IMR-90 (cell line): Measurements from ENCODE around the gene ERN1.
A peak's percentile ranks its signal among the peaks of the same experiment; 100 is the strongest.

Source experiments
- BHLHE40 ChIP-seq: fragments of 150-350 bp; IDR thresholded peaks from 2 replicates; pipeline ENCODE4 v1.6.1; 2016; ENCODE audit warnings: mild to moderate bottlenecking, low read depth, low read length
- CEBPB ChIP-seq: IDR thresholded peaks from 2 replicates; pipeline ENCODE4 v1.6.1; 2012; ENCODE audit warnings: low read depth, low read length, improper control_type of control experiment
- CTCF ChIP-seq: conservative IDR thresholded peaks from 2 replicates; pipeline ENCODE4 v1.5.1; 2012; ENCODE audit warnings: mild to moderate bottlenecking, low read depth, low read length, improper control_type of control experiment
- POLR2A ChIP-seq: IDR thresholded peaks from 2 replicates; pipeline ENCODE4 v1.6.1; 2012; ENCODE audit warnings: mild to moderate bottlenecking, low read depth, low read length
- RAD21 ChIP-seq: IDR thresholded peaks from 2 replicates; pipeline ENCODE4 v1.6.1; 2012; ENCODE audit warnings: low read length, improper control_type of control experiment
- RCOR1 ChIP-seq: IDR thresholded peaks from 2 replicates; pipeline ENCODE4 v1.6.1; 2012; ENCODE audit warnings: mild to moderate bottlenecking, low read length, improper control_type of control experiment; ENCODE audit not compliant: insufficient replicate concordance
- SMC3 ChIP-seq: fragments of 150-350 bp; IDR thresholded peaks from 2 replicates; pipeline ENCODE4 v1.6.1; 2016; ENCODE audit warnings: low read depth, mild to moderate bottlenecking, antibody characterized with exemption, low read length, moderate library complexity
- TF ChIP-seq, protein P1 (sequence below): fragments of 150-350 bp; IDR thresholded peaks from 2 replicates; pipeline ENCODE4 v1.6.1; 2017; ENCODE audit warnings: mild to moderate bottlenecking, antibody characterized with exemption, low read length, low read depth

DNA sequence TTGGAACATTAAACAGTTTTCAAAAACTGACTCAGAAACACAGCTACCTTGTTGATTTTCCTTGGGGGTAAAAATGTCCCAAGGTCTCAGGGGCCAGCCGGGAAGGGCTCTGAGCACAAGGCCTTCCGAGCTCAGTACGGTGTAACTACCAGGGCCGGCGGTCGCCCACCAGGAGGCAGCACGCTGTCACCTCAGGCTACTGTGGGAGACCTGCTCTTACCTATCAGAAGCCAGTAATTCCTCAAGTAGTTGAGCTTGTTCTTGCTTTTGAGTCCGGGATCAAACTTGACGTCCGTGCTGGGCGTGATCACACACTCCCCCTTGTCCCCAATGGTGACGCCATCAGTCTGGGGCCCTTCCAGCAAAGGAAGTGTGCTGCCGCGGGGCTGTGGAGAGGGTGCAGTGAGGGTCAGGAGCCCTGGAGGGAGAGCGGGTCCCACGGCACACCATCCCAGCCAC is 66.1 kb downstream of the ERN1 start:
- TF ChIP-seq BHLHE40, result no peak
- TF ChIP-seq CEBPB, result no peak
- TF ChIP-seq POLR2A, result no peak
- peak; percentile 43 for TF ChIP-seq CTCF
- no peak for TF ChIP-seq RCOR1
- peak; percentile 60 for TF ChIP-seq SMC3
- peak; percentile 57 for TF ChIP-seq RAD21
- TF ChIP-seq, protein P1, sequence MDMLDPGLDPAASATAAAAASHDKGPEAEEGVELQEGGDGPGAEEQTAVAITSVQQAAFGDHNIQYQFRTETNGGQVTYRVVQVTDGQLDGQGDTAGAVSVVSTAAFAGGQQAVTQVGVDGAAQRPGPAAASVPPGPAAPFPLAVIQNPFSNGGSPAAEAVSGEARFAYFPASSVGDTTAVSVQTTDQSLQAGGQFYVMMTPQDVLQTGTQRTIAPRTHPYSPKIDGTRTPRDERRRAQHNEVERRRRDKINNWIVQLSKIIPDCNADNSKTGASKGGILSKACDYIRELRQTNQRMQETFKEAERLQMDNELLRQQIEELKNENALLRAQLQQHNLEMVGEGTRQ, result no peak
